Fibroblast of the conjunctiva (primary cell): ENCODE data around the gene CXCR1.
"Not testable (repeated sequence)": the region's sequence is repeated elsewhere in the genome, so short reads cannot be mapped to it uniquely, and the experiment has no call there.

Source experiments
- DNase-seq: peaks from one replicate; pipeline ENCODE4 v3.0.0-alpha.2; 2010; ENCODE audit warnings: low read depth

CXCR1 gene

DNA sequence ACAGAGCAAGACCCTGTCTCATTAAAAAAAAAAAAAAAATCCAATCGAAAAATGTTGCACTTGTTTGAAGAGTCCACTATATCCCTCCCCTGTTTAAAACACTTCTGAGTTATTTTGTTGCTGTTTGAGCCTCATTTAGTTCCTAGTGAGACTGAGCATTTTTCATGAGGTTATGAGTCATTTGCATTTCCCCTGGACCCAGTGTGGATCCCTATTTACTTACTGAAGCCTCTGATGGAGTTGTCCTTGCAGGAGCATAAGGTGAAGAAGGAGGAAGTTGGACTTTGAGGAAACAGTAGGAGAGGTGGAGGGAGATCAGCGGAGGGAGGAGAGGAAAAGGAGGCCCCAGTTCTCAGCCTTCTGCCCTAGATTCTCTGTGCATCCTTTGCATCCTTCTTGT is 5.1 kb downstream of the CXCR1 start:
- no peak for DNase-seq

DNA sequence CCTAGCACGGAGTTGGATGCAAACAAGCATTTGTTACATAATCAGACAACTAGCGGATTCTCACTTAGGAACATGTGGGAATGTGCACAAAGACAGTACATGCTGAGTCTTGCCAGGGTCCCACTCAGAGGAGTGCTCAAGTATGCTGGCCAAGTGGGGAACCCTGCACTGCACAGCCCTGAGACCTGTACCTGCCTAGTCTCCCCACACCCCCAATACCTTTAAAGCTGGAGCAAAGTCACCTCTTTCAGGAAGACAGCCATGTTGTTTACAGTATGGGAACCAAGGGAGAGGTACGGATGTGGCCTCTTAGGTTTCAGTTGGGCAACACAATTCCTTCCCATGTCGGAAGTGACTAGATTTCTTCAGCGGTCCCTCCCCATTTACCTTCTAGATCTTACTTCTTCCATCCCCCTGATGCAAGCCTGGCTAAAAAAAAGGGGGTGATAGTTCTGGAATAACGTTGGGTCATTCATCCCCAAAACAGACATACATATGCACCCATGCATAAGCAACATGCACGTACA is 10.7 kb downstream of the CXCR1 start:
- no peak for DNase-seq

DNA sequence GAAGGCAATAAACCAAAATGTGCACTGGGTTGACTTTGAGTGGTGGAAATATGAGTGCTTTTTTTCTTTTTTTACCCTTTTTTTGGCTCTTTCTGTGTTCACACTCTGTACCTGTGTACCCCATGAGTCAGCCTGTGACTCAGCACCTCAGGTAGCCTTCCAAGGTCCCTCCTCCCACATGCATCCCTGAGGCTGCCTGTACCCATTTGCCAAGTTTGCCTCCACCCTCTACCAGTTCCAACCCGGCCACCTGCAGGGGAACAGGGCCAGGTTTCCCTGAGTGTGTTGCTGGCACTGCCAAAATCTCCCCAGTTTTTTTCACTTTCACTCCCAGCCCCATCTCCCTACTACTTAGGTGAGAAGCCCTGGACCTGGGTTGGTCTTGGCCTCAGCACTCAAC is 14.0 kb downstream of the CXCR1 start:
- no peak for DNase-seq

DNA sequence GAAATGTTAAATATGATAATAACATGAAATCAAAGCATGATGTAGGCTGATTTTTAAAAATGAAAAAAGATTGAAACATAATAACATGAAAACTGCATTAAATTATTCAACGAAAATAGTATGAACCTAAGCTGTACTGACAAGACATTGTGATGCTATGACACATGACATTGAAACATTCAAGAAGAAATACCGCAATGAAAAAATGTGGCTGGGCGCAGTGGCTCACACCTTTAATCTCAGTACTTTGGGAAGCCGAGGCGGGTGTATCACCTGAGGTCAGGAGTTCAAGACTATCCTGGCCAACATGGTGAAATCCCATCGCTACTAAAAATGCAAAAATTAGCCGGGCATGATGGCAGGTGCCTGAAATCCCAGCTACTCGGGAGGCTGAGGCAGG is 14.6 kb downstream of the CXCR1 start:
- DNase-seq, result no peak

DNA sequence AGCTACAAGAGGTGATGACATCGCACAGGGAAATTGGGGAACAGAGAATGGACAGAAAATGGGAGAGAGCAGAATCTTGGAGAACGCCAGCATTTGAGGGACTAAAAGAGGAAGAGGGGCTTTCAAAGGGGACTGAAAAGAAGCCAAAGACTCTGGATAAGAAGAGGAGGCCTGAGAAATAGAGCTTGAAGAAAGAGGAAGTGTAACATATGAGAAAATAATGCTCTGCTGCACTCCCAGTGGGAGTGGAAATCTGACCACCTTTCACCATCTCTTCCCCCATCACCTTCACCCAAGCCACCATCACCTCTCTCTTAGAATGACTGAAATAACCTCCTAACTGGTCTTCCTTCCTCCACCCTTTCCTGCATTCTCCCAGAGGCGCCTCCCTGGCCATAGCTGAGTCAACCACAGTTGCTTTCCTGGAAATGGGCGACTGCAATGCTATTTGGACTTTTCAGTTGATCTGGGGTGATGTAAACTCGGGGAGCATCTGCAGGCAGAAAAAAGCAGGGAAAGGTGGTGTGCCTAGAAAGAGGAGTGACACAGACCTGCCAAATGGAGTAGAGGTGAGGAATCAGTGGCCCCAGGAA is 16.8 kb downstream of the CXCR1 start:
- no peak for DNase-seq

DNA sequence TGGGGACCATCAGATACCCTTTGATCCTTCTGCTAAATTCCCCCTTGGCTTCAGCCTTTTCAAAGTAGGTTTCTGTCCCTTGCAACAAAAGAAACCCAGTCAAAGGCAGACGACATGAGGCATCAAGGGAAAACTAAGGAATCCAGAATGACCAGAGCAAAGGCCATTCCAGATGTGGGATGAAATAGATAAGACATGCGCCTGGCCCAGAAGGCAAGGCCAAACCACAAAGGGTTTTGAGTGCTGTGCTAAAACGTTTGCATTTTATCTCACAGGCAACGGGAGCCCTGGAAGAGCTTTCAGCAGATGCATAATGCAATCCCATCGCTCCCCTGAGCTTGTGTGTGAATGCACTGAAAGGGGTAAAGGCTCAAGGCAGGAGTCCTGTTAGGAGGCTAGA is 17.7 kb downstream of the CXCR1 start:
- no peak for DNase-seq

DNA sequence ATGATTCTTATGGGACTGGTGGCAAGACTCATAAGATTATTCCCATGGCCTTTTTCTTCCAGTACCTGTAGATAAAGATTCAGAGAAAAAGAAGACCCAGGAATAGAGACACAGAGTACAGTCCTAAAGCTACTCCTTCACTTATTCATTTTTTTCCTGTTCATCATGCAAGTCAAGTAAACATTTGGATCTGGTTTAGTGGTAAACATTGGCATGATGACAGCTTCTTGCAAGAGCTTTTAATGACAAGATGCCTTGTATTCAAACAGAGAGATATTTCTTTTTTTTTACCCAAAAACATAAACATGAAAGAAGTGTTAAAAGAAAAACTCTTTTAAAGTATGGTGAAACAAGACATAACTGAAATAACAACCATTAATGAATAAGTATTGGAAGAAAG is 20.7 kb downstream of the CXCR1 start:
- no peak for DNase-seq

DNA sequence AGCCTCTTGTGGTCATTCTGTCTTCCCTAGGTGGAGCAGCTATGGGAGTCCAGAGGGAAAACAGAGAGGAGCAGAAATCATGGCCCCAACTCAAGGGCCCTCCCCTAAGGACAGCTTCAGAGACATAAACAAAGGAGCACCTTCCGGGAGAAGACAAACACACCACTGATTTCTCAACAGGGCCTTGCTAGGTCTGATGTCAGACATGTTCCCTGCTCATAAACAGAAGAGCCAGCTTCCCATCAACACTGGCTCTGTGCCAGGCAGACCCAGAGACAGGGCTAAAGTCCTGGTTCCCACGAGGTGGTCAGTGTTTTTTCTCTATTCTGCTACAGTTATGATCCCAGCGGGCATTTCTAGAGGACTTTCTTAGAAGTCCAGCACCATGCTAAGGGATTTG is 21.6 kb downstream of the CXCR1 start:
- DNase-seq, result no peak

DNA sequence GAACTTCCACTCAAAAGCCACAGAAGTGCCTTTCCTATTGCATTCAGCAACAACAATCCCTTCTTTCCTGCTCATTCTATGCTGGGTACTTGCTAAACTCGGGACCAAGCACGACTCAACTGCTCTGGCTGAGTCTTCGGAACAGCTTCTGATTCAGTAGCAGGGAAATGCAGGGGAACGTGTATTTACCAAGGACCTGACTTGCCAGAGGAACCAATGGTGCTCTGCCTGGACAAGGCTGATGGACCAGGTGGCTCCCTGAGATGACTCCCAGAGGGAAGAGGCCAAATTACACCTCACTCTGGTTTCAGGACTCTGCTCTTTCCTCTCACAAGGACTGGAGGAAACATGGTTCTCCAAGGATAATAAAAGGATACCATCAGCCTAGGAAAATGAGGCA is 28.7 kb downstream of the CXCR1 start:
- DNase-seq, result no peak

DNA sequence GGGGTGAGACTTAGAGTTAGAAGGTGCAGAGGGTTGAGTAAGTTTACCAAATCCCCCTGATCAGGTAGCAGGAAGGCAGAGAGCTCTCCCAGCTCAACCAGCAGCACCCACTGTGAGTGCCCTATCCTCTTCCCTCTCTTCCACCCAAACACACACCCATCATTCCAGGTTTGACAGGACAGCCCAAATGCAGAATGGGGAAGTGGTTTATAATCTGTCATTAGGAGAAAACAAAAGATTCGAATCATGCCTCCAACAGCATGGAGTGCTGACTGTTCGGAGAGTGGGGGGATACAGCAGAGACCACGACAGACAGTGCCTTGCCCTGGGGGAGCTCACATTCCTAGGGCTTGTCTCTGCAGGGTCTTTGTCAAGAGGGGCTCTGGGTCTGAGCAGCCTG is 29.2 kb downstream of the CXCR1 start:
- no peak for DNase-seq

DNA sequence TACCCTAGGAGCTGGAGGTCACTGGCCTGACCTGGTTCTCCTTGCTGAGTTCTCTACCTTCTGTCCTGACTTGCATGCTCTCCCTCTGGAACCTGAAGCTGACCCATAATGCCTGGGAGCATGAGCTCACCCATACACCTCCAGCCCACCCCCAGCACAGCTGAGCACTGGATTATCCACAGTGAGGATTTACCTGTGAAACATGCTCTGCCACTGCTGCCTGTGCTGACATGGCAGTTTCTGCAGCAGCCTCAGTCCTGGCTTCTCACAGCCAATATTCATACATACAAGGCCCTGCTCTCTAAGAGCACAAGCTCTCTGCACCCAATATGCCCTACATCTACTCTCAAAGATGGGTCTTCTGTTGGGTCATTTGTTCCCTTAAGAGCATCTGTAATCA is 35.9 kb downstream of the CXCR1 start:
- no peak for DNase-seq

DNA sequence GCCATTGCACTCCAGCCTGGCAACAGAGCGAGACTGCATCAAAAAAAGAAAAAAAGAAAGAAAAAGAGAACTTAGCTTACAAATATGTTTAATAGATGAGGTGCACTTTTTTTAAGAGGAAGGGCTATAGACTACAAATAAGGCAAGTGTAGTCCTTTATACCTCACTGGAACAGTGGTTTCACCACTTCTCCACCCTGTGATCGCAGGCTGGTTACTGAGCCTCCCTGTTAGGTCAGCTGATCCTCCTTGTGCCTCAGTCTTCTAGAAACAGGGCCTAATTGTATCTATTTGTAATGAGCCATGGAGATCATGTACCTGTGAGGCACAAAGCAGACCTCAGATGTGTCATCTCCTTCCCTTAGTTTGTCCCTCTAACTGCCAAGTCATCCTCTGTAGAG is 36.4 kb downstream of the CXCR1 start:
- no peak for DNase-seq

DNA sequence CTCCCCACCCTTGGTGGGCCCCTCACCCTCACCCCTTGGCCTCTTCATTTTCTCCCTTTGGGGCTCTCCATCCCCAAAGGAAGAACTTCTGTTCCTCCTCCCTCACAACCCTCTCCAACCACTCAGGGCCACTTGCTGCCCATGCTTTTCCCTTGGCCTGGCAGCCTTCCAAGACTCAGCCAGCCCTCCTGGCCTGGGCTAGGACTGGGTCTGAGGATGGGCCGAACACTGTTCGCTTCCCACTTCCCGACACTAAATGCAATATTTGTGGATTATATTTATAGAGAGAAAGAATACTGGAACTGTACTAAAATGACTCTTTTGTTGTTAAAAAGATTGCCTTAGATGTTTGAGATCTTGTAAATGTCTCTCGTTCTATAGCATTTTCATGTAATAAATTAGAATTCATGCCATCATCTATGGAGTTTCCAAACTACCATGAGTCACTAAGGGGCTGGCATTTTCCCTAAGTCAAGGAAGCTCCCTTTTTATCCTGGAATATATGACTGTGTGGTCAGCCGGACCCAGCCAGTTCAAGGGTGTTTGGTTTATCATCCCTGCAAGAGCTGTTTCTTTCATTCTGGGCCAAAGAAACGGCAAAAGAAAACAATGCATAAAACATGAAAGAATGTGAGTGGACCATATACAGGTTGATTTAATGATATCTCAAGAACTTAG is 37.2 kb downstream of the CXCR1 start:
- DNase-seq, result no peak

DNA sequence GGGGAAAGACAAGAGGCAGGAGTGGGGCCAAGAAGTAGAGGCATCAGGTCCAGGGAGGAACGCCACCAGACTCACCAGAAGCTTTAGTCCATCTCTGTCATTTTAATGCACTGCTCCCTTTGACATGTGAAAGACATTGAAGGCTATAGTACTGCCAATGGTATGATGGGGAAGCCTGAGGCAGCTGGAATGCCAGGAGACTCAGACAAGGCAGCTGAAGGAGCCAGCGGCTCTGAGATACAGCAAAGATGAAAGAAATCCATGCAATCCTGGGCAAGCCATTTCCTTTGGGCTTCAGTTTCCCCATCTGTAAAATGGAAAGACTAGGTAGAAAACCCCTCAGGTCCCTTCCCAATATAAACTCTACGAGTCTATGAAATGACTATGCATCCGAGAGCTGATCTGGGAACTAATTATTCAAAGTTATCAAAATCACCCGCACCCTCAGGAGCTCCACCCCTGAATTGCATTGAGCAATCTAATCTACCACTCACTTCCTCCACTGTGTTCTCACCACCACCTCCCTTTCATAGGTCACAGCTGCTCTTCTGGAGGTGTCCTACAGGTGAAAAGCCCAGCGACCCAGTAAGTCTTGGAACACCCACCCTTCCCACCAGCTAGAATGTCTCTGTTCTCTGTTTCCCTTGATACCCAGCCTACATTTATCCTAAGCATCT is 37.8 kb downstream of the CXCR1 start:
- DNase-seq, result no peak

DNA sequence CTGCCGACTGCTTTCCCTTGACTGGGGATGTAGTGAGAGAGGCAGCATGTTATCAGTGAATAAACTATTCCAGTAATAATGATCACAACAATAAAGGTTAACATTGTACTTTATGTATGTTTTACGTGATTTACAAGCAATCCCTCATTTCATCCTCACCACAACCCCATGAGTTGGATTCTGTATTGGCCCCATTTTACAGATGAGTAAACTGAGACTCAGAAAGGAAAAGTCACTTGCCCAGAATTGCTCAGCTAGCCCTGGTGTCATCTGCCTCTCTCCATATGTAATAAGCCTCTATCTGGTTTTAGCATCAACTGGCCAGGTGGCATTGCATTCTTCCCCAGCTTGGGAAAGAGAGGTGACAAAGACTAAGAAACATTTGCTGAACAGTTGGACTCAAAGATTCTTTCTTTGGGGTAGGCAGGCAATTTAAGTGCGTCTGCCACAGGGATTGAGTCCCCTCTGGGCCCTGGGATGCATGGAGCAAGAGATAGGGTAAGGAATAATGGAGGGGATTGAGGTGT is 38.8 kb downstream of the CXCR1 start:
- no peak for DNase-seq

DNA sequence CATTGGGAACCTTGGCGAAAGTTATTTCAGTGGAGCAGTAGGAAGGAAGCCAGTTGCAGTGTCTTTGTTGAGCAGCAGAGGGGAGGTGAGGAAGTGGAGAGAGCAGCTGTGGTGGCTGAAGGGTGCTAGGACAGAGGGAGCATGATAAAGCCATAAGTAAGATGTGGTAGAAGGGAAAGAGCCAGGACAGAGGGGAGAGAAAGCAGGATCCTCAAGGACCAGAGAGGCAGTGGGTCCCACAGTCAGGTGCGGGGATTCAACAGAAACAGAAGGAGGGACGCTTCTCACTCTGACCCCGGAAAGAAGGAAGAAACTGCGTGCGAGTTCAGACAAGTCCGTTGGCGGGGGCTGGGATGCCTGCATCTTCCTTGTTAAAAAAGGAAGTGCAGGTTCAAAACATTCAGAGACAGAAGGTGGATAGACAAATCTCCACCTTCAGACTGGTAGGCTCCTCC is 41.1 kb downstream of the CXCR1 start, which contains the start of gene CXCR2:
Gene CXCR2 (plus strand): TSS at position 403 of the 455 bp plus-strand sequence. CDS start 8,774 bp downstream, outside the sequence.
- no peak for DNase-seq

DNA sequence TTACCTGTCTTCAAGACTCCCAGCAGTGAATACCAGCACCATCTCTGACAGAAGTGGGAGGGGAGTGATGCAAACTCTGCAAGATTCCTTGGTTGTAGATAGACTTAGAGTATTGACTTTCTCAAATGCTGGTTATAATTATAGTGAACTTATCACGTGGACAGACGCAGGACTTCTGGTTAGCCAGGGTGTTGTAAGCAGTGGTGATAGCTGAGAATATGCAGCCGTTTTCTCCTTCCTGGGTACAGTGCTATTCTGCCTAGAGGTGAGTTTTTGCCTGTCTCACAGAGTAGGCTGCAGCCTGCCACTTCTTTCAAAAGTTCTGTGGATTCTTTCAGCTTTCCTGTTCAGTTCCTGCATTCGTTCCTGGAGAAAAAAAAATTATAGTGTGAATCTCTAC is 41.7 kb downstream of the CXCR1 start:
- no peak for DNase-seq

DNA sequence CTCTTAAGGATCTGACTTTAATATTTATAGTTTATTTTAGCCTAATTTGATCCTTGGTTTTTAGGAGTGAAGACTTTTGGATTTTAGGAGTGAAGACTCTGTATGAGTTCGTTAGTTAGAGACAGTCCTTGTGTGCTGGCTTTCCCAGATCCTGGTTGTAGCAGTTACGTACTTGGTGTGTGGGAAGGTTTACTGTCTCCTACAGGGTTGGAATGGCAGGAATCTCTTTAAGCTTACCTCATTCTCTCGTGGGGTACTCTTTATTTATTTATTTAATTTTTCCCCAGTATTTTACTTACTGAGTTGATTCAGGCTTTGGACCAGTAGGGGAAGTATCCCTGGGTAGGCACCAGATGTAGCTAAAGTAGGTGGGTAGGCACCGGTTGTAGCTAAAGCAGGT is 42.8 kb downstream of the CXCR1 start:
- no peak for DNase-seq

DNA sequence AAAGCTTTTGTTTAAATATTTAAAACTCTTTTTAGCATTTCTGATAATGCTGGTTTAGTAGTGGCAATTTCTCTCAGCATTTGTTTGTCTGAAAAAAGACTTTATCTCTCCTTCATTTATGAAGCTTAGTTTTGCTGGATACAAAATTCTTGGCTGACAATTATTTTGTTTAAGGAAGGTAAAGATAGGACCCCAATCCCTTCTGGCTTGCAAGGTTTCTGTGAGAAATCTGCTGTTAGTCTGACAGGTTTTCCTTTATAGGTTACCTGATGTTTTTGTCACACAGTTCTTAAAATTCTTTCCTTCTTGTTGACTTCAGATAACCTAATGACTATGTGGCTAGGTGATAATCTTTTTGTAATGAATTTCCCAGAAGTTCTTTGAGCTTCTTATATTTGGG is 44.5 kb downstream of the CXCR1 start:
- DNase-seq, result not testable (repeated sequence)

DNA sequence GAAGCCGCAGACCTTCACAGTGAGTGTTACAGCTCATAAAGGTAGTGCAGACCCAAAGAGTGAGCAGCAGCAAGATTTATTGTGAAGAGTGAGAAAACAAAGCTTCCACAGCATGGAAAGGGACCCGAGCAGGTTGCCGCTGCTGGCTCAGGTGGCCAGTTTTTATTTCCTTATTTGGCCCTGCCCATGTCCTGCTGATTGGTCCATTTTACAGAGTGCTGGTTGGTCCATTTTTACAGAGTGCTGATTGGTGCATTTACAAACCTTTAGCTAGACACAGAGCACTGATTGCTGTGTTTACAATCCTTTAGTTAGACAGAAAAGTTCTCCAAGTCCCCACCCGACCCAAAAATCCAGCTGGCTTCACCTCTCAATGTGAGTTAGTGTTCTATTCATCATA is 45.0 kb downstream of the CXCR1 start:
- DNase-seq, result not testable (repeated sequence)
